ENCODE measurements around the gene ZNF593OS. TPM values are rescaled to one million over a fixed set of nuclear protein-coding genes. Genes with fewer than 3 reads are reported as not detected.

The ZNF593OS gene
- total and polyA plus RNA-seq, 8 donors: 0.35 to 0.68 TPM; not detected in 6

- no peak overlapping the region for H3K27ac ChIP-seq
- no peak overlapping the region for H3K4me3 ChIP-seq
- H3K4me1 ChIP-seq: no peaks in the 10 kb centered on the region
- no peak for TF ChIP-seq CTCF (IDR thresholded peaks at IDR 0.05)
- no peak for FAIRE-seq
- H3K9me3 ChIP-seq: no peaks in the 10 kb centered on the region
- no peak for DNase-seq
- ATAC-seq: no peak
- 61 to 62% methylated on average over 5 of the region's 5 CpGs for WGBS, 2 donors
- no peaks in the 10 kb centered on the region for H3K36me3 ChIP-seq
- H3K27me3 ChIP-seq: no peaks in the 10 kb centered on the region
- intact Hi-C loops (cut with DNase I): no loop called here
Observed at GRCh38 chr1:26153966-26154532, 17.6 kb downstream of the ZNF593OS start.

DNA sequence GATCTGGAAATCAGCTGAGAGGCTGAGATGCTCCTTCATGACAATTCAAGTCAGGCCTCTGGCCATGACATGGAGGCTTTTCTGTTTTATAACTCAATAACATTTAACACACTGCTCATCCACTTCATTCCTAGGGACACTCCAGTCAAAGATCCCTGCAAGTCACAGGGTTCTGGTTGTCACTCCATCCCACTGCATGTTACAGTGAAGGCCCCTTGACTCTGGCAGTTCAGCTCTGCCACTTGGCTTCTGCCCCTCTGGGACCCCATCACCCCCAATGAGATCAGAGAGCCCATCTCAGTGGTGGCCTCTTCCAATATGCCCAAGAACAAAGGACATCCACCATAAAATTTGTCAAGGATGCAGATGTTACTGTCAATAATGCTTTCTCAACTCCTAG is 22.7 kb downstream of the ZNF593OS start:
- Histone ChIP-seq H3K27me3 (no peaks in the 10 kb centered on the region), H3K27ac (no peak overlapping the region), H3K9me3 (no peaks in the 10 kb centered on the region), H3K4me1 (no peaks in the 10 kb centered on the region), H3K4me3 (no peak overlapping the region), H3K36me3 (no peaks in the 10 kb centered on the region)
- DNase-seq (no peak), ATAC-seq (no peak), FAIRE-seq (no peak)
- TF ChIP-seq CTCF (IDR thresholded peaks at IDR 0.05): no peak
- intact Hi-C loops (cut with DNase I): loop anchor here in 2 of 3 donors (5.0 to 10.0 kb wide), 3 partner anchors 42 to 117 kb away; no protein-coding TSS in a partner anchor

GRCh38 chr1:26145960-26146294 is 25.7 kb downstream of the ZNF593OS start:
- no peak overlapping the region for H3K4me3 ChIP-seq
- no peak for TF ChIP-seq CTCF (IDR thresholded peaks at IDR 0.05)
- H3K27me3 ChIP-seq: no peaks in the 10 kb centered on the region
- FAIRE-seq (no peak), DNase-seq (no peak), ATAC-seq (no peak)
- intact Hi-C loops (cut with DNase I): loop anchor here in 2 of 3 donors (5.0 to 10.0 kb wide), 3 partner anchors 39 to 114 kb away; no protein-coding TSS in a partner anchor
- H3K27ac ChIP-seq: no peak overlapping the region
- no peaks in the 10 kb centered on the region for H3K36me3 ChIP-seq
- H3K9me3 ChIP-seq: no peaks in the 10 kb centered on the region
- no peaks in the 10 kb centered on the region for H3K4me1 ChIP-seq
- WGBS, 2 donors: 31 to 33% methylated on average over 6 of the region's 6 CpGs

DNA sequence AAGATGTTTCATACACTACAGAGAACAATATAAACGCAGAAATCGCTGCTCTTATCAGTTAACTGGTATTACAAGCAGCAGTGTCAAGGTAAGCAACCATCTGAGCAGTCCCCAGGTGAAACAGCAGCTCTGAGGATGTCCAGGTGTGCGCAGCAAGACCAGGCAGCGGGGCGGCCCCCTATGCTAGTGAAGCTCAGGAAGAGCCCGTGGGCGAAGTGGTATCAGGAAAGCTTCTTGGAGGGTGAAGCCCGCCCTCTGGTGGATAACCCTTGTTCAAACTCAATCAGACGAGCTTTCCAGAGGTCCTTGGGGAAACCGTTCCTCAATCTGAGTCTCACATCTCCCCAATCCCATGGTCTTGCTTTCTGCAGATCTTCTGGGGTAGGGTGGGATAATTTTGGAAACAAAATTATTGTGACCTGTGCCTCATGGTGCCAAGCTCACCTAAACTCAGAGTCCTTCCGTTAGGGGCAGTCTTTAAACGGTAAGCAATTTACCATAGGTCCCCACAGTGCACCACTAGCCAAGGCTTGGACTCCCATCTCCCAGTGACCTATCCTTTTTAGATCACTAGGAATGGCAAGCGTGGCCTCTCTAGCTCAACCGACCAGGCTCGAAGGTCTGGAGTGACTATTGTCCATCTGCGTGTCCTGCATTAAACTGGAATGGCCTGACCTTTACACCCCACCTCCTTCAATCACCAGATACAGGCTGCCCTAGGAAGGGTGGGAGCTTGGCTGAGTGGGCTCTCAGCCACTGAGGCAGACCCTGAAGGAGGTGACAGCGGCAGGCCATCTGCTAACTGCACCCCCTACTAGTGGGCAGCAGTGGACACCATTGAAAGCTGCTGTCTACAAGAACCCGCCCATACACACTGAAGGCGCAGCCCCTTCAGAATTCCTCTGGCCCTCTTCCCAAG is 26.3 kb downstream of the ZNF593OS start:
- no peak for FAIRE-seq
- peak; percentile 51 to 77 (median 70) for TF ChIP-seq CTCF (IDR thresholded peaks at IDR 0.05)
- peak in 5 of 6 donors; percentile 73 to 85 (median 80) for DNase-seq
- H3K9me3 ChIP-seq: no peaks in the 10 kb centered on the region
- no peaks in the 10 kb centered on the region for H3K4me1 ChIP-seq
- no peaks in the 10 kb centered on the region for H3K36me3 ChIP-seq
- H3K27me3 ChIP-seq: no peaks in the 10 kb centered on the region
- 20 to 21% methylated on average over 19 of the region's 19 CpGs for WGBS, 2 donors
- H3K27ac ChIP-seq: no peak overlapping the region
- intact Hi-C loops (cut with DNase I): loop anchor here in 2 of 3 donors (5.0 to 10.0 kb wide), 3 partner anchors 38 to 113 kb away; no protein-coding TSS in a partner anchor
- peak; percentile 96 to 100 (median 98) for ATAC-seq
- no peak overlapping the region for H3K4me3 ChIP-seq

All from pancreas (tissue), 10 donors.